Gastrocnemius medialis (tissue), 4 donors: ENCODE results near the gene PGP.

Source experiments
- POLR2A ChIP-seq, 2 donors: fragments of 450-650 bp; IDR thresholded peaks; one replicate each; pipeline ENCODE4 v1.6.1; 2017; ENCODE audit warnings: antibody characterized with exemption in 2 of 2, mild to moderate bottlenecking in 2 of 2, moderate library complexity in 2 of 2
- TF ChIP-seq, protein P1 (sequence below), 5 experiments: fragments of 450-650 bp in 3 of 5; fragments of 200-600 bp in 2 of 5; sonication (generic) in 2 of 5; IDR thresholded peaks in 4 of 5; conservative IDR thresholded peaks in 1 of 5; 1 replicate in 4 of 5; 2 replicates in 1 of 5; pipeline ENCODE4 v1.5.1; 2016 to 2019; ENCODE audit warnings: antibody characterized with exemption in 5 of 5, mild to moderate bottlenecking in 3 of 5, moderate library complexity in 3 of 5

DNA sequence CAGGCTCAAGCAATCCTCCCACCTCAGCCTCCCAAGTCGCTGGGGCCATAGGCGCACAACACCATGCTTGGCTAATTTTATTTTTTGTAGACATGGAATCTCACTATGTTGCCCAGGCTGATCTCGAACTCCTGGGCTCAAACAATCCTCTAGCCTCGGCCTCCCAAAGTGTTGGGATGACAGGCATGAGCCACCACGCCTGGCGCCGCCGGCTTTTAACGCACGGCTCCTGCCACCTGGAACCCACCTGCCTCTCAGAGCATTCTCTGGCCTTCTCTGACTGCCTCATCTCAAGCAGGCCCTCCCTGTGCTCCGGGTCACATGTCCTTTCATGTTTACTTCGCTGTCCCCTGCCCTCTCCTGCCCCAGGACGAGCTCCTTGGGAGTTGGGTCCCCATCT lies 28.6 kb downstream of the PGP start:
- TF ChIP-seq, protein P1, sequence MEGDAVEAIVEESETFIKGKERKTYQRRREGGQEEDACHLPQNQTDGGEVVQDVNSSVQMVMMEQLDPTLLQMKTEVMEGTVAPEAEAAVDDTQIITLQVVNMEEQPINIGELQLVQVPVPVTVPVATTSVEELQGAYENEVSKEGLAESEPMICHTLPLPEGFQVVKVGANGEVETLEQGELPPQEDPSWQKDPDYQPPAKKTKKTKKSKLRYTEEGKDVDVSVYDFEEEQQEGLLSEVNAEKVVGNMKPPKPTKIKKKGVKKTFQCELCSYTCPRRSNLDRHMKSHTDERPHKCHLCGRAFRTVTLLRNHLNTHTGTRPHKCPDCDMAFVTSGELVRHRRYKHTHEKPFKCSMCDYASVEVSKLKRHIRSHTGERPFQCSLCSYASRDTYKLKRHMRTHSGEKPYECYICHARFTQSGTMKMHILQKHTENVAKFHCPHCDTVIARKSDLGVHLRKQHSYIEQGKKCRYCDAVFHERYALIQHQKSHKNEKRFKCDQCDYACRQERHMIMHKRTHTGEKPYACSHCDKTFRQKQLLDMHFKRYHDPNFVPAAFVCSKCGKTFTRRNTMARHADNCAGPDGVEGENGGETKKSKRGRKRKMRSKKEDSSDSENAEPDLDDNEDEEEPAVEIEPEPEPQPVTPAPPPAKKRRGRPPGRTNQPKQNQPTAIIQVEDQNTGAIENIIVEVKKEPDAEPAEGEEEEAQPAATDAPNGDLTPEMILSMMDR (IDR thresholded peaks at IDR 0.05 in 4 of 5, conservative IDR thresholded peaks at IDR 0.05 in 1 of 5), result no peak
- no peak for TF ChIP-seq POLR2A (IDR thresholded peaks at IDR 0.05)
